ENCODE measurements around the gene SERPINH1. TPM values are rescaled to one million over a fixed set of nuclear protein-coding genes. Genes with fewer than 3 reads are reported as not detected.

Gene SERPINH1
- total and polyA plus RNA-seq, 2 donors (not counting 3 experiments of a cell fraction or from before 2014, with no cell fraction given) = 409 to 816 TPM

GRCh38 chr11:75598900-75599299 is 36.8 kb downstream of the SERPINH1 start:
- Histone ChIP-seq H3K9me1 (replicated peaks; ENCODE audit: control insufficient read depth, extremely low read depth, insufficient read depth, low read length) (no peaks in the 10 kb centered on the region), H3K36me3 (ENCODE audit: control insufficient read depth in 2 of 2, extremely low read depth in 1 of 2, insufficient read depth in 2 of 2, low read length in 2 of 2) (no peaks in the 10 kb centered on the region), H3K9ac (replicated peaks; ENCODE audit: extremely low read depth, insufficient read depth, low read length) (no peak overlapping the region), H2AFZ (ENCODE audit: low read depth, low read length) (no peak overlapping the region), H3K9me3 (replicated peaks; ENCODE audit: control insufficient read depth, insufficient read depth, low read length) (no peaks in the 10 kb centered on the region), H3K4me1 (ENCODE audit: control insufficient read depth, extremely low read depth, insufficient read depth, low read length) (peaks cover 13% of the 10 kb centered on the region), H3K27me3 (ENCODE audit: control insufficient read depth in 2 of 2, insufficient read depth in 2 of 2, low read length in 2 of 2) (no peaks in the 10 kb centered on the region), H3K27ac (ENCODE audit: insufficient read depth, low read depth, low read length) (no peak overlapping the region), H4K20me1 (replicated peaks; ENCODE audit: control insufficient read depth, extremely low read depth, insufficient read depth, low read length) (no peaks in the 10 kb centered on the region), H3K4me3 (replicated peaks in 1 of 3; ENCODE audit: insufficient read depth in 1 of 3, low read depth in 1 of 3, low read length in 3 of 3) (no peak overlapping the region), H3K79me2 (ENCODE audit: control insufficient read depth, insufficient read depth, low read length) (no peaks in the 10 kb centered on the region), H3K4me2 (ENCODE audit: insufficient read depth, low read length) (no peak overlapping the region)
- intact Hi-C loops (cut with micrococcal nuclease) = no loop called here
- POLR2A ChIA-PET = no interaction called here
- DNase-seq (ENCODE audit: low read depth, low spot score) (no peak), FAIRE-seq (no peak)
- no peak for TF ChIP-seq JUN (IDR thresholded peaks at IDR 0.05; ENCODE audit: borderline replicate concordance, insufficient read depth, insufficient read length, low read depth)
- TF ChIP-seq POLR2A (IDR thresholded peaks at IDR 0.05; ENCODE audit: low read depth, low read length) = no peak
- TF ChIP-seq FOS (IDR thresholded peaks at IDR 0.05; ENCODE audit: borderline replicate concordance, insufficient read depth, low read length) = no peak
- TF ChIP-seq GATA2 (IDR thresholded peaks at IDR 0.05; ENCODE audit: insufficient read depth, insufficient read length, low read depth, low read length) = no peak
- TF ChIP-seq MYC (IDR thresholded peaks at IDR 0.05; ENCODE audit: low read depth, low read length) = no peak
- TF ChIP-seq, protein P1, sequence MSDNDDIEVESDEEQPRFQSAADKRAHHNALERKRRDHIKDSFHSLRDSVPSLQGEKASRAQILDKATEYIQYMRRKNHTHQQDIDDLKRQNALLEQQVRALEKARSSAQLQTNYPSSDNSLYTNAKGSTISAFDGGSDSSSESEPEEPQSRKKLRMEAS (IDR thresholded peaks at IDR 0.05; ENCODE audit: insufficient read depth, insufficient read length) = no peak
- TF ChIP-seq EZH2 (IDR thresholded peaks at IDR 0.05; ENCODE audit: borderline replicate concordance, low read depth, low read length, severe bottlenecking) = no peak
- dilution Hi-C loops (cut with MboI; ENCODE audit: extremely low pct_ligation_motif_present, low sequenced_read_pairs) = no loop called here
- CTCF ChIA-PET = interaction anchor here (1.0 to 2.2 kb wide), 7 partner anchors 15 to 553 kb away, joined by 3 to 33 read pairs (median 4); no protein-coding TSS in a partner anchor
- BruUV-seq (replicated peaks) = no TSS peak

DNA sequence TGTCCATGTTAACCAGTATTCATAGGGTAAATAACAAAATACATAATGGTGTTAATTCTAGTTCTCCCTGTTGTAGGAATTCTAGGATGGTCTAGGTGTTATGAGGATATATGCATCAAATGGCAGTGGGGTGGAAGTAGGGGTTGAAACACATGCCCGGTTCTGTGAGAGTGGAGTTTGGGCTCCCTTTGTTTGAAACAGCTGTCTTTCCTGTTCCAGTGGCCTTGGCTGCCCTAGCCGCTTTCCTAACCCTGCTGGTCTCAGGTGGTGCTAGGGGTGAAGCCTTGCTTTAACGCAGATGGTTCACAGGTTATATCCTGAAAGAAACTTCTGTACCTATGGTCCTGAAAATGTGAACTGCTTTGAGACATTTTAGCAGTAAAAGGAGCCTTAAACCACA is 38.3 kb downstream of the SERPINH1 start:
- no TSS peak for BruUV-seq (replicated peaks)
- DNase-seq (ENCODE audit: low read depth, low spot score) (no peak), FAIRE-seq (no peak)
- H2AFZ ChIP-seq (ENCODE audit: low read depth, low read length) = no peak overlapping the region
- no peak overlapping the region for H3K9ac ChIP-seq (replicated peaks; ENCODE audit: extremely low read depth, insufficient read depth, low read length)
- no peaks in the 10 kb centered on the region for H3K27me3 ChIP-seq (ENCODE audit: control insufficient read depth in 2 of 2, insufficient read depth in 2 of 2, low read length in 2 of 2)
- H3K4me1 ChIP-seq (ENCODE audit: control insufficient read depth, extremely low read depth, insufficient read depth, low read length) = peaks cover 24% of the 10 kb centered on the region
- ChIA-PET POLR2A (no interaction called here), CTCF (interaction anchor here (2.0 kb wide), 1 partner anchor 106 kb away, joined by 4 read pairs; no protein-coding TSS in a partner anchor)
- no peak overlapping the region for H3K4me2 ChIP-seq (ENCODE audit: insufficient read depth, low read length)
- no peaks in the 10 kb centered on the region for H3K9me1 ChIP-seq (replicated peaks; ENCODE audit: control insufficient read depth, extremely low read depth, insufficient read depth, low read length)
- TF ChIP-seq GATA2 (IDR thresholded peaks at IDR 0.05; ENCODE audit: insufficient read depth, insufficient read length, low read depth, low read length) (no peak), POLR2A (IDR thresholded peaks at IDR 0.05; ENCODE audit: low read depth, low read length) (no peak), JUN (IDR thresholded peaks at IDR 0.05; ENCODE audit: borderline replicate concordance, insufficient read depth, insufficient read length, low read depth) (no peak), EZH2 (IDR thresholded peaks at IDR 0.05; ENCODE audit: borderline replicate concordance, low read depth, low read length, severe bottlenecking) (no peak), FOS (IDR thresholded peaks at IDR 0.05; ENCODE audit: borderline replicate concordance, insufficient read depth, low read length) (no peak), MYC (IDR thresholded peaks at IDR 0.05; ENCODE audit: low read depth, low read length) (no peak)
- TF ChIP-seq, protein P2, sequence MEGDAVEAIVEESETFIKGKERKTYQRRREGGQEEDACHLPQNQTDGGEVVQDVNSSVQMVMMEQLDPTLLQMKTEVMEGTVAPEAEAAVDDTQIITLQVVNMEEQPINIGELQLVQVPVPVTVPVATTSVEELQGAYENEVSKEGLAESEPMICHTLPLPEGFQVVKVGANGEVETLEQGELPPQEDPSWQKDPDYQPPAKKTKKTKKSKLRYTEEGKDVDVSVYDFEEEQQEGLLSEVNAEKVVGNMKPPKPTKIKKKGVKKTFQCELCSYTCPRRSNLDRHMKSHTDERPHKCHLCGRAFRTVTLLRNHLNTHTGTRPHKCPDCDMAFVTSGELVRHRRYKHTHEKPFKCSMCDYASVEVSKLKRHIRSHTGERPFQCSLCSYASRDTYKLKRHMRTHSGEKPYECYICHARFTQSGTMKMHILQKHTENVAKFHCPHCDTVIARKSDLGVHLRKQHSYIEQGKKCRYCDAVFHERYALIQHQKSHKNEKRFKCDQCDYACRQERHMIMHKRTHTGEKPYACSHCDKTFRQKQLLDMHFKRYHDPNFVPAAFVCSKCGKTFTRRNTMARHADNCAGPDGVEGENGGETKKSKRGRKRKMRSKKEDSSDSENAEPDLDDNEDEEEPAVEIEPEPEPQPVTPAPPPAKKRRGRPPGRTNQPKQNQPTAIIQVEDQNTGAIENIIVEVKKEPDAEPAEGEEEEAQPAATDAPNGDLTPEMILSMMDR (IDR thresholded peaks at IDR 0.05; ENCODE audit: extremely low read depth in 1 of 2, insufficient read depth in 1 of 2, low read depth in 1 of 2, low read length in 2 of 2) = no peak
- TF ChIP-seq, protein P1 (IDR thresholded peaks at IDR 0.05; ENCODE audit: insufficient read depth, insufficient read length) = no peak
- no peaks in the 10 kb centered on the region for H3K79me2 ChIP-seq (ENCODE audit: control insufficient read depth, insufficient read depth, low read length)
- no peaks in the 10 kb centered on the region for H3K9me3 ChIP-seq (replicated peaks; ENCODE audit: control insufficient read depth, insufficient read depth, low read length)
- dilution Hi-C loops (cut with MboI; ENCODE audit: extremely low pct_ligation_motif_present, low sequenced_read_pairs) (no loop called here), intact Hi-C loops (cut with micrococcal nuclease) (loop anchor here (5.0 kb wide), 1 partner anchor 67 kb away; the partner anchor contains the start of gene MAP6)
- no peaks in the 10 kb centered on the region for H4K20me1 ChIP-seq (replicated peaks; ENCODE audit: control insufficient read depth, extremely low read depth, insufficient read depth, low read length)
- no peaks in the 10 kb centered on the region for H3K36me3 ChIP-seq (ENCODE audit: control insufficient read depth in 2 of 2, extremely low read depth in 1 of 2, insufficient read depth in 2 of 2, low read length in 2 of 2)
- no peak overlapping the region for H3K27ac ChIP-seq (ENCODE audit: insufficient read depth, low read depth, low read length)
- no peak overlapping the region for H3K4me3 ChIP-seq (replicated peaks in 1 of 3; ENCODE audit: insufficient read depth in 1 of 3, low read depth in 1 of 3, low read length in 3 of 3)
